HG03575 (cell line): ENCODE data around the gene MYT1.
"Not testable (repeated sequence)": the region's sequence is repeated elsewhere in the genome, so short reads cannot be mapped to it uniquely, and the experiment has no call there.

ENCODE experiments used
- ATAC-seq: cut with Tn5 transposase; IDR thresholded peaks from one replicate; pipeline ENCODE4 v1.9.1; 2021; ENCODE audit not compliant: unreplicated experiment, insufficient number of reproducible peaks, low FRiP score; ENCODE audit errors: extremely low read depth

The MYT1 gene

GRCh38 chr20:64182146-64182865, 18.1 kb downstream of the MYT1 start:
- ATAC-seq = no peak

GRCh38 chr20:64183313-64183712, 19.1 kb downstream of the MYT1 start:
- no peak for ATAC-seq

- no peak for ATAC-seq
Measured at GRCh38 chr20:64184795-64185194, 20.5 kb downstream of the MYT1 start.

- no peak for ATAC-seq
Measured at GRCh38 chr20:64185276-64185900, 21.1 kb downstream of the MYT1 start.

GRCh38 chr20:64186071-64186598, 21.9 kb downstream of the MYT1 start:
- no peak for ATAC-seq

GRCh38 chr20:64187213-64187612, 23.0 kb downstream of the MYT1 start:
- not testable (repeated sequence) for ATAC-seq

GRCh38 chr20:64188091-64188490, 23.8 kb downstream of the MYT1 start:
- no peak for ATAC-seq

GRCh38 chr20:64188682-64189529, 24.7 kb downstream of the MYT1 start:
- ATAC-seq = no peak

- ATAC-seq = no peak
Measured at GRCh38 chr20:64189530-64189966, 25.3 kb downstream of the MYT1 start.

- no peak for ATAC-seq
Measured at GRCh38 chr20:64189986-64190385, 25.7 kb downstream of the MYT1 start.

- no peak for ATAC-seq
Measured at GRCh38 chr20:64191002-64191401, 26.8 kb downstream of the MYT1 start.

GRCh38 chr20:64192406-64192805, 28.2 kb downstream of the MYT1 start:
- ATAC-seq = no peak

- ATAC-seq = no peak
Measured at GRCh38 chr20:64193058-64193457, 28.8 kb downstream of the MYT1 start.

GRCh38 chr20:64194269-64194668, 30.0 kb downstream of the MYT1 start:
- no peak for ATAC-seq

GRCh38 chr20:64196309-64196708, 32.1 kb downstream of the MYT1 start:
- no peak for ATAC-seq

- no peak for ATAC-seq
Measured at GRCh38 chr20:64196847-64197306, 32.6 kb downstream of the MYT1 start.

GRCh38 chr20:64198347-64198746, 34.1 kb downstream of the MYT1 start:
- ATAC-seq = no peak

GRCh38 chr20:64199395-64199794, 35.1 kb downstream of the MYT1 start:
- ATAC-seq = no peak

GRCh38 chr20:64200740-64201139, 36.5 kb downstream of the MYT1 start:
- ATAC-seq = no peak
